SK-N-SH (cell line): ENCODE data around the gene PRPF6. TPM values are rescaled to one million over a fixed set of nuclear protein-coding genes. Genes with fewer than 3 reads are reported as not detected.

ENCODE experiments used
- CTCF ChIA-PET: fragments of 300-600, 350-600 bp; formaldehyde crosslinking; extraction: SDS; loops from one replicate; lab custom pipeline; 2021; lab: Yijun Ruan, JAX
- POLR2A ChIA-PET: fragments of 350-600 bp; sonication (Branson Sonifier 250); formaldehyde crosslinking; extraction: SDS; loops from one replicate; lab custom pipeline; 2020; ENCODE audit warnings: antibody characterized with exemption, inconsistent platforms; lab: Yijun Ruan, JAX
- DNase-seq: peaks from one replicate; pipeline ENCODE4 v3.0.0; 2012
- H2AFZ ChIP-seq: fragments of 200-600 bp; sonication (generic); 2 replicates; pipeline ENCODE4 v1.8.1; 2016; ENCODE audit warnings: antibody characterized with exemption, mild to moderate bottlenecking, low read depth
- H3F3A ChIP-seq: fragments of 200-600 bp; sonication (generic); replicated peaks from 2 replicates; pipeline ENCODE3; 2016; ENCODE audit warnings: antibody characterized with exemption, mild to moderate bottlenecking; ENCODE audit not compliant: insufficient read depth
- H3K27ac ChIP-seq, 2 experiments: fragments of 200-500 bp in 1 of 2; fragments of 200-600 bp in 1 of 2; sonication (Bioruptor generic) in 1 of 2; sonication (generic), shearing (Covaris generic) in 1 of 2; 2 replicates each; pipeline versions ENCODE4 v1.5.1 to v1.6.1; 2014 to 2016; ENCODE audit warnings: low read depth in 2 of 2, inconsistent platforms in 1 of 2, low read length in 1 of 2, mild to moderate bottlenecking in 1 of 2, mixed read lengths in 1 of 2
- H3K27me3 ChIP-seq: fragments of 200-600 bp; sonication (generic), shearing (Covaris generic); 2 replicates; pipeline ENCODE4 v1.6.1; 2016; ENCODE audit warnings: mixed run types; ENCODE audit not compliant: insufficient read depth
- H3K36me3 ChIP-seq, 2 experiments: fragments of 200-500 bp in 1 of 2; fragments of 200-600 bp in 1 of 2; sonication (Bioruptor generic) in 1 of 2; sonication (generic) in 1 of 2; replicated peaks in 1 of 2; 2 replicates each; pipeline versions ENCODE3 to v1.5.1; 2014 to 2016; ENCODE audit warnings: low read length in 1 of 2, mild to moderate bottlenecking in 1 of 2; ENCODE audit not compliant: insufficient read depth in 2 of 2, control insufficient read depth in 1 of 2
- H3K4me1 ChIP-seq, 2 experiments: fragments of 200-500 bp in 1 of 2; fragments of 200-600 bp in 1 of 2; sonication (Bioruptor generic) in 1 of 2; sonication (generic), shearing (Covaris generic) in 1 of 2; 2 replicates each; pipeline versions ENCODE4 v1.5.1 to v1.6.1; 2014 to 2016; ENCODE audit warnings: low read depth in 1 of 2, low read length in 1 of 2, mixed run types in 1 of 2; ENCODE audit not compliant: insufficient read depth in 2 of 2, control insufficient read depth in 1 of 2
- H3K4me2 ChIP-seq: fragments of 200-600 bp; sonication (generic), shearing (Covaris generic); 2 replicates; pipeline ENCODE4 v1.6.1; 2017; ENCODE audit warnings: mixed run types
- H3K4me3 ChIP-seq, 2 experiments: fragments of 200-500 bp in 1 of 2; fragments of 200-600 bp in 1 of 2; sonication (Bioruptor generic) in 1 of 2; sonication (generic), shearing (Covaris generic) in 1 of 2; 2 replicates each; pipeline versions ENCODE4 v1.5.1 to v1.8.1; 2014 to 2016; ENCODE audit warnings: low read depth in 2 of 2, inconsistent platforms in 1 of 2, low read length in 1 of 2, mild to moderate bottlenecking in 1 of 2, mixed read lengths in 1 of 2, moderate library complexity in 1 of 2
- H3K79me2 ChIP-seq: fragments of 200-600 bp; sonication (generic); 2 replicates; pipeline ENCODE4 v1.8.1; 2017; ENCODE audit warnings: mild to moderate bottlenecking; ENCODE audit not compliant: insufficient read depth
- H3K9ac ChIP-seq: fragments of 200-600 bp; sonication (generic); 2 replicates; pipeline ENCODE4 v1.6.1; 2017; ENCODE audit warnings: mixed run types
- H3K9me2 ChIP-seq: fragments of 200-600 bp; sonication (generic); 2 replicates; pipeline ENCODE4 v1.6.1; 2017; ENCODE audit warnings: mixed run types
- H3K9me3 ChIP-seq: fragments of 200-600 bp; sonication (generic); 2 replicates; pipeline ENCODE4 v1.6.1; 2017; ENCODE audit warnings: mixed run types, mild to moderate bottlenecking, moderate library complexity
- H4K20me1 ChIP-seq: fragments of 200-600 bp; sonication (generic); 2 replicates; pipeline ENCODE4 v1.6.1; 2017; ENCODE audit warnings: mild to moderate bottlenecking, mixed run types; ENCODE audit not compliant: insufficient read depth
- CTCF ChIP-seq: fragments of 200-600 bp; sonication (generic); IDR thresholded peaks from 2 replicates; pipeline ENCODE4 v1.6.1; 2017; ENCODE audit warnings: antibody characterized with exemption, mild to moderate bottlenecking, moderate library complexity
- ELF1 ChIP-seq: IDR thresholded peaks from 2 replicates; pipeline ENCODE4 v1.4.0; 2012
- EP300 ChIP-seq, 2 experiments: IDR thresholded peaks; 2 replicates each; pipeline versions ENCODE4 v1.4.0 to v1.6.1; 2012; ENCODE audit warnings: borderline replicate concordance in 1 of 2, low read depth in 1 of 2, low read length in 1 of 2
- FOXJ3 ChIP-seq: sonication (generic); formaldehyde crosslinking; IDR thresholded peaks from 2 replicates; pipeline ENCODE4 v1.5.1; 2020; ENCODE audit warnings: mild to moderate bottlenecking, missing genetic modification reagents
- GABPA ChIP-seq: IDR thresholded peaks from 2 replicates; pipeline ENCODE4 v1.4.0; 2012; ENCODE audit warnings: low read depth, mild to moderate bottlenecking
- GATA2 ChIP-seq: sonication (generic); formaldehyde crosslinking; IDR thresholded peaks from 2 replicates; pipeline ENCODE4 v1.5.0; 2020; ENCODE audit warnings: mild to moderate bottlenecking, missing genetic modification reagents
- MAX ChIP-seq: IDR thresholded peaks from 2 replicates; pipeline ENCODE4 v1.4.0; 2012; ENCODE audit warnings: low read depth
- MEF2A ChIP-seq: IDR thresholded peaks from 2 replicates; pipeline ENCODE4 v1.4.0; 2012; ENCODE audit warnings: low read depth, borderline replicate concordance
- MXI1 ChIP-seq: IDR thresholded peaks from 2 replicates; pipeline ENCODE4 v1.6.1; 2012; ENCODE audit warnings: mild to moderate bottlenecking, low read depth, low read length, improper control_type of control experiment
- NFIC ChIP-seq: IDR thresholded peaks from 2 replicates; pipeline ENCODE4 v1.4.0; 2012; ENCODE audit warnings: borderline replicate concordance
- PBX3 ChIP-seq: IDR thresholded peaks from 2 replicates; pipeline ENCODE4; 2012
- POLR2AphosphoS5 ChIP-seq: IDR thresholded peaks from 2 replicates; pipeline ENCODE4 v1.6.1; 2012; ENCODE audit warnings: low read depth, low read length
- RAD21 ChIP-seq: IDR thresholded peaks from 2 replicates; pipeline ENCODE4 v1.6.1; 2012; ENCODE audit warnings: mild to moderate bottlenecking, low read length
- REST ChIP-seq: IDR thresholded peaks from 2 replicates; pipeline ENCODE4 v1.6.1; 2012; ENCODE audit warnings: mild to moderate bottlenecking, low read depth, low read length, moderate library complexity
- RFX5 ChIP-seq: IDR thresholded peaks from 2 replicates; pipeline ENCODE4 v1.6.1; 2012; ENCODE audit warnings: mild to moderate bottlenecking, improper control_type of control experiment, low read length
- SMC3 ChIP-seq: IDR thresholded peaks from 2 replicates; pipeline ENCODE4 v1.6.1; 2012; ENCODE audit warnings: low read depth, low read length, improper control_type of control experiment
- WGBS: methylation state at CpG from one replicate; pipeline ENCODE4 v1.1.6; 2017; ENCODE audit warnings: low lambda C conversion rate; 5-methylcytosine and 5-hydroxymethylcytosine counted together
- polyA plus RNA-seq, 3 experiments: library from polyadenylated mRNA; depleted of rRNA; stranded (reverse); fragments of >200 nt; gene quantifications; 2 replicates each; pipeline ENCODE4 v1.2.3, GENCODE V29; 2012

PRPF6 gene
- polyA plus RNA-seq, 1 of the 3 experiments (the other 2 are of a cell fraction), result 59.1 TPM

- Histone ChIP-seq H3K4me3 (no peak overlapping the region), H3K27me3 (no peaks in the 10 kb centered on the region), H3F3A (peaks cover 31% of the 10 kb centered on the region), H3K9ac (no peak overlapping the region), H2AFZ (no peak overlapping the region), H3K4me2 (no peak overlapping the region), H3K27ac (no peak overlapping the region), H3K79me2 (peaks cover 53% of the 10 kb centered on the region), H3K36me3 (peaks cover 0 to 29% of the 10 kb centered on the region in 2 experiments), H3K9me3 (no peaks in the 10 kb centered on the region), H3K4me1 (peaks cover 14 to 46% of the 10 kb centered on the region in 2 experiments; a peak in 3 of 4 replicates), H4K20me1 (peaks cover 93% of the 10 kb centered on the region), H3K9me2 (no peaks in the 10 kb centered on the region)
- TF ChIP-seq MEF2A (no peak), POLR2AphosphoS5 (no peak), RAD21 (no peak), SMC3 (no peak), PBX3 (no peak), RFX5 (no peak), GABPA (no peak), REST (no peak), ELF1 (no peak), EP300 (IDR thresholded peaks at IDR 0.05; ENCODE audit: borderline replicate concordance in 1 of 2, low read depth in 1 of 2, low read length in 1 of 2) (no peak), FOXJ3 (CRISPR knock-in tag) (no peak), CTCF (no peak), MAX (no peak), MXI1 (no peak), NFIC (no peak), GATA2 (CRISPR knock-in tag) (no peak)
- 94% methylated on average over 10 of the region's 15 CpGs for WGBS
- CTCF ChIA-PET, result interaction anchor here (1.1 to 2.0 kb wide), 2 partner anchors 27 to 172 kb away, joined by 6 to 11 read pairs; no protein-coding TSS in a partner anchor
- POLR2A ChIA-PET, result no interaction called here
- DNase-seq, result no peak
Measured at GRCh38 chr20:63946986-63947637, 33.8 kb upstream of the PRPF6 start.
